Pancreas (tissue), 10 donors: ENCODE results near the gene CHRDL2. TPM values are rescaled to one million over a fixed set of nuclear protein-coding genes. Genes with fewer than 3 reads are reported as not detected.

Experiments
- ATAC-seq, 4 donors: fragments of 200-7000 bp; cut with Tn5 transposase; one replicate each; pipeline versions ENCODE4 v1.8.0 to v1.9.1; 2020; ENCODE audit warnings: mild to moderate bottlenecking in 4 of 4, moderate library complexity in 4 of 4
- DNase-seq, 6 donors: peaks; one replicate each; pipeline ENCODE4 v3.0.0-alpha.2; 2020
- FAIRE-seq: peaks from 2 replicates; lab custom pipeline; 2012; peaks lifted over from hg19 to GRCh38; lab: Jason Lieb, UNC
- H3K27ac ChIP-seq, 4 donors: fragments of 200-600 bp; sonication (generic); 1 replicate in 3 of 4; 2 replicates in 1 of 4; pipeline versions ENCODE4 v1.5.0 to v1.8.0; 2020
- H3K27me3 ChIP-seq, 4 donors: fragments of 200-600 bp; one replicate each; pipeline ENCODE4 v1.8.0; 2021
- H3K36me3 ChIP-seq, 3 donors: fragments of 200-600 bp; sonication (generic) in 1 of 3; one replicate each; pipeline versions ENCODE4 v1.5.0 to v1.8.0; 2020 to 2021
- H3K4me1 ChIP-seq, 3 donors: fragments of 200-600 bp; one replicate each; pipeline ENCODE4 v1.8.0; 2021
- H3K4me3 ChIP-seq, 4 donors: fragments of 200-600 bp; sonication (generic) in 2 of 4; one replicate each; pipeline versions ENCODE4 v1.5.0 to v1.8.0; 2020 to 2021
- H3K9me3 ChIP-seq, 4 donors: fragments of 200-600 bp; one replicate each; pipeline ENCODE4 v1.8.0; 2021
- WGBS, 2 donors: extraction: QIAGEN DNeasy Blood & Tissue Kit; methylation state at CpG; one replicate each; pipeline ENCODE4 v1.1.7; 2013; 5-methylcytosine and 5-hydroxymethylcytosine counted together
- intact Hi-C, 3 donors: fragments of 100-400 bp; cut with DNase I; formaldehyde crosslinking; loops; one replicate each; pipeline versions ENCODE4 v1.11.1 to v1.14.2; 2022
- polyA plus RNA-seq, 2 donors: library from polyadenylated mRNA; stranded (reverse); fragments of 200-250 nt; gene quantifications; one replicate each; pipeline ENCODE4 v1.2.3, GENCODE V29; 2013
- total RNA-seq, 6 donors: library from RNA; stranded (reverse); fragmentation: NEBNext Ultra II Directional in 4 of 6; extraction: Animal tissue kit (Norgen Biotek cat#: 25700) in 4 of 6; gene quantifications; one replicate each; pipeline versions ENCODE4 v1.2.1 to v1.2.4, GENCODE V29; 2021 to 2023
- TF ChIP-seq, protein P1 (sequence below), 4 donors: fragments of 200-600 bp; sonication (generic) in 3 of 4; IDR thresholded peaks; one replicate each; pipeline versions ENCODE4 v1.5.0 to v1.8.0; 2021; ENCODE audit warnings: antibody characterized with exemption in 4 of 4
- donor health status: healthy with polysubstance abuse.
- donor health status: DM: no; HTN: no; CAD: no; lungs with moderate emphysema.
- donor health status: DM: no; HTN: no; CAD: no.
- donor health status: control.
- donor health status: control.
- donor health status: Bipolar disorder and iron deficiency.
- donor health status: DM: yes; HTN: yes; CAD: no.
- donor health status: DM: no; HTN: no; CAD: no.
- donor health status: DM: no; HTN: no; CAD: no.
- donor health status: DM: yes; HTN: yes; CAD: no.

The CHRDL2 gene
- total and polyA plus RNA-seq, 8 donors: 0.72 to 6.9 (median 2.0) TPM; not detected in 1

- H3K27ac ChIP-seq: no peak overlapping the region
- TF ChIP-seq, protein P1, sequence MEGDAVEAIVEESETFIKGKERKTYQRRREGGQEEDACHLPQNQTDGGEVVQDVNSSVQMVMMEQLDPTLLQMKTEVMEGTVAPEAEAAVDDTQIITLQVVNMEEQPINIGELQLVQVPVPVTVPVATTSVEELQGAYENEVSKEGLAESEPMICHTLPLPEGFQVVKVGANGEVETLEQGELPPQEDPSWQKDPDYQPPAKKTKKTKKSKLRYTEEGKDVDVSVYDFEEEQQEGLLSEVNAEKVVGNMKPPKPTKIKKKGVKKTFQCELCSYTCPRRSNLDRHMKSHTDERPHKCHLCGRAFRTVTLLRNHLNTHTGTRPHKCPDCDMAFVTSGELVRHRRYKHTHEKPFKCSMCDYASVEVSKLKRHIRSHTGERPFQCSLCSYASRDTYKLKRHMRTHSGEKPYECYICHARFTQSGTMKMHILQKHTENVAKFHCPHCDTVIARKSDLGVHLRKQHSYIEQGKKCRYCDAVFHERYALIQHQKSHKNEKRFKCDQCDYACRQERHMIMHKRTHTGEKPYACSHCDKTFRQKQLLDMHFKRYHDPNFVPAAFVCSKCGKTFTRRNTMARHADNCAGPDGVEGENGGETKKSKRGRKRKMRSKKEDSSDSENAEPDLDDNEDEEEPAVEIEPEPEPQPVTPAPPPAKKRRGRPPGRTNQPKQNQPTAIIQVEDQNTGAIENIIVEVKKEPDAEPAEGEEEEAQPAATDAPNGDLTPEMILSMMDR (IDR thresholded peaks at IDR 0.05): no peak
- H3K4me3 ChIP-seq: no peak overlapping the region
- 64 to 67% methylated on average over 17 of the region's 17 CpGs for WGBS, 2 donors
- ATAC-seq (peak; percentile 51 to 67 (median 60)), DNase-seq (peak in 2 of 6 donors; percentile 24 to 32), FAIRE-seq (no peak)
- no peaks in the 10 kb centered on the region for H3K4me1 ChIP-seq
- no peaks in the 10 kb centered on the region for H3K36me3 ChIP-seq
- H3K27me3 ChIP-seq: no peaks in the 10 kb centered on the region
- no peaks in the 10 kb centered on the region for H3K9me3 ChIP-seq
- intact Hi-C loops: loop anchor here in 1 of 3 donors (10.0 kb wide), 1 partner anchor 86 kb away; no protein-coding TSS in a partner anchor
Observed at GRCh38 chr11:74720596-74721478, 10.4 kb downstream of the CHRDL2 start.

- Histone ChIP-seq H3K27ac (no peak overlapping the region), H3K36me3 (no peaks in the 10 kb centered on the region), H3K27me3 (no peaks in the 10 kb centered on the region), H3K4me1 (no peaks in the 10 kb centered on the region), H3K9me3 (no peaks in the 10 kb centered on the region), H3K4me3 (no peak overlapping the region)
- 80 to 90% methylated on average over 5 of the region's 5 CpGs for WGBS, 2 donors
- FAIRE-seq: no peak
- TF ChIP-seq, protein P1 (IDR thresholded peaks at IDR 0.05): no peak
- intact Hi-C loops: no loop called here
- ATAC-seq: no peak
- no peak for DNase-seq
Observed at GRCh38 chr11:74719011-74719410, 12.2 kb downstream of the CHRDL2 start.

DNA sequence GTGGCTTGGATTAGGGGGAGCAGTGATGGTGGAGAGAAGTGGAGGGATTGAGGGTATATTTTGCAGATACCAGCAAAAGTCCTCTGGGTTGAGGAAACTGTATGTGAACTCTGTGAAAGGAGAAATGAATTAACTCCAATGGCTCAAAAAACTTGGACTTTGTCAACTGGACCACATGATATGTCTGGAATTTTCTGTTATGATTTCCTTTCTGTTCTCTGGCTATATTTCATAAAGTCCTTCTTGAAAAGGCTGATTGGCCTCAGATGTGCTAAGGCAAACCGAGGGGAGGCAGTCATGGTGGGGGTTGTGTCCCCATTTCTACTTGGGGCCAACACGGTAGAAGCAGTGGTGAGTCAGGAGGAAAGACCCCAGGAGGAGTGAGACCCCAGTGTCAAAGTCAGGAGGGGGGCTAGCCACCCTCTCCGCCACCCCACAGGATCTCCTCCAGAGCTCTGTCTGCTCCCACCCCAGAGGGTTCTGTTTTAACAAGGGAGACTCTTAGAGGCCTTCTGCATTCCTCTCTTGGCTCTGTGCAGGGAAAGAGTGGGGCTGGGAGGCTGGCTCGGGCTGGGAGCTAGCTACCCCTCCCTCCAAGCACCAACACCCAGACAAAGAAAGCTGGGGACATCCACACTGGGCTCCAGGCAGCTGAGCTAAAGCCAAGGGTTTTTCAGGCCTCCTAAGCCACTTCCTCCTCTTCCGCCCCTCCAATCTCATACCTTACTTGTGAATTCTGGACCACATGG lies 13.8 kb downstream of the CHRDL2 start:
- Histone ChIP-seq H3K36me3 (no peaks in the 10 kb centered on the region), H3K4me3 (no peak overlapping the region), H3K4me1 (no peaks in the 10 kb centered on the region), H3K9me3 (no peaks in the 10 kb centered on the region), H3K27me3 (no peaks in the 10 kb centered on the region), H3K27ac (no peak overlapping the region)
- TF ChIP-seq, protein P1 (IDR thresholded peaks at IDR 0.05): no peak
- ATAC-seq (no peak), DNase-seq (no peak), FAIRE-seq (no peak)
- 78 to 82% methylated on average over 5 of the region's 5 CpGs for WGBS, 2 donors
- intact Hi-C loops: no loop called here

GRCh38 chr11:74714904-74715303 lies 16.3 kb downstream of the CHRDL2 start:
- H3K4me3 ChIP-seq: no peak overlapping the region
- no peaks in the 10 kb centered on the region for H3K27me3 ChIP-seq
- no peak for DNase-seq
- no peaks in the 10 kb centered on the region for H3K4me1 ChIP-seq
- H3K36me3 ChIP-seq: no peaks in the 10 kb centered on the region
- intact Hi-C loops: no loop called here
- TF ChIP-seq, protein P1 (IDR thresholded peaks at IDR 0.05): no peak
- 90 to 91% methylated on average over 7 of the region's 7 CpGs for WGBS, 2 donors
- no peaks in the 10 kb centered on the region for H3K9me3 ChIP-seq
- no peak overlapping the region for H3K27ac ChIP-seq
- no peak for ATAC-seq
- FAIRE-seq: no peak
